GM19193 (cell line): ENCODE results near the gene GRIK4.

Source experiments
- POLR2A ChIP-seq: IDR thresholded peaks from 4 replicates; pipeline ENCODE4 v1.6.1; 2011; ENCODE audit not compliant: insufficient read depth, insufficient read length; ENCODE audit errors: extremely low read depth

The GRIK4 gene

GRCh38 chr11:120501440-120501839, 10.1 kb upstream of the GRIK4 start:
- no peak for TF ChIP-seq POLR2A

GRCh38 chr11:120501976-120502755, 9.4 kb upstream of the GRIK4 start:
- no peak for TF ChIP-seq POLR2A

GRCh38 chr11:120505801-120506425, 5.6 kb upstream of the GRIK4 start:
- no peak for TF ChIP-seq POLR2A

GRCh38 chr11:120509346-120510053, 2.0 kb upstream of the GRIK4 start:
- TF ChIP-seq POLR2A: no peak

- TF ChIP-seq POLR2A: no peak
Measured at GRCh38 chr11:120510406-120511115, 987 bp upstream of the GRIK4 start.

GRCh38 chr11:120511820-120512738, 531 bp downstream of the GRIK4 start:
- no peak for TF ChIP-seq POLR2A

- TF ChIP-seq POLR2A: no peak
Measured at GRCh38 chr11:120512739-120513435, 1.3 kb downstream of the GRIK4 start.

- TF ChIP-seq POLR2A: no peak
Measured at GRCh38 chr11:120513436-120514315, 2.1 kb downstream of the GRIK4 start.

GRCh38 chr11:120514541-120515121, 3.1 kb downstream of the GRIK4 start:
- no peak for TF ChIP-seq POLR2A

- no peak for TF ChIP-seq POLR2A
Measured at GRCh38 chr11:120515186-120515723, 3.7 kb downstream of the GRIK4 start.

- no peak for TF ChIP-seq POLR2A
Measured at GRCh38 chr11:120516461-120517389, 5.2 kb downstream of the GRIK4 start.
